ENCODE measurements around the gene ZBTB7C. TPM values are rescaled to one million over a fixed set of nuclear protein-coding genes. Genes with fewer than 3 reads are reported as not detected.

The ZBTB7C gene
- total RNA-seq, 2 donors from 2014 or later = 11.0 to 14.8 TPM

DNA sequence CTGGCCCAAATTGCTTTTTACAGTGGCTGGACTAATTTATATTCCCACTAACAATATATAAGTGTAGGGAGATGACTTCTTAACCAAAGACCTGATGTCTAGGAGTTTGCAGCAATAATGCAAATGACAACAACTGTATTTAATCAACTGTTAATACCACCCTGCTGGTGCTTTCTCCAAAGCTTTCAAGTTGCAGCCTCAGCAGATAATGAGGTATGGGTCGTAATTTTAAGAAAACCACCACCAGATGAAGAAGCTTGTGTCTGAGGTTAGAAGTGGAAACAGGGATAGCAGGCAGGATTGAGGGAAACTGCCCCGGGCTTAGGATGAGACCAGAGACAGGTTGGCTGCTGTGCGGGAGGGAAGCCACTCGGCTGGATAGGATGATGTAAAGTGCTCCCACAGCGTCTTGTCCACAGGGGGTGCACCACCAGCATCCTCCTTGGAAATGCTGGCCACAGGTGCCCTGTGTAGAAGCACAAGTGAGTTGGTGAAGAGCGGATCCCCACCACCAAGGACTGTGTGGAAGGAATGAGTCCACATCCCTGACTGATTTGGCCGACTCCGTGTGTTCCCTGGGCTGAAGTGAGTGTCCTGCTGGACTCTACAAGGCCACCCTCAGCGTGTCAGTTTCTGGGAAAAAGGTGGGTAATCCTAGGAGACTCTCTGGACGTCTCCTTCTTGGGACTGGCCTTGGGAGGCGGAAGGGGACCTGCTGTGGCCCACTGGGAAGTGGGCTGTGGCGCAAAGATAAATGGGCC, 402.6 kb downstream of the ZBTB7C start:
- DNase-seq (ENCODE audit: low spot score) = no peak
- intact Hi-C loops (cut with DNase I) = loop anchor here in 1 of 2 donors (1.0 kb wide), 1 partner anchor 16 kb away; no protein-coding TSS in a partner anchor

DNA sequence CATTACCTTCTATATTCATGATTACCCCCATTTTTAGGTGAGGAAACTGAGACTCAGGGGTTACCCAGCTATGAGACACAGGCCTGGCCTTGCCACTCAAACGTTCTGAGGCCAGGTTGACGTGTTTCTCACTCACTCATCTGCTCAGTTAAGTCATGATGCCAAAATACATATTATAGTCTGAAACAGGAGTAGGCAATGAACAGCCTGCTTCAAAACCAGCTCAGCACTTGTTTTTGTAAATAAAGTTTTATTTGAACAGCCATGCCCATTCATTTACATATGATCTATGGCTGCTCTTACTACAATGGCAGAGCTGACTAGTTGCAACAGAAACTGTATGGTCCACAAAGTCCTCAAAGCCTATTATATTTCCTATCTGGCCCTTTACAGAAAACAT, 404.6 kb downstream of the ZBTB7C start:
- intact Hi-C loops (cut with DNase I) = no loop called here

DNA sequence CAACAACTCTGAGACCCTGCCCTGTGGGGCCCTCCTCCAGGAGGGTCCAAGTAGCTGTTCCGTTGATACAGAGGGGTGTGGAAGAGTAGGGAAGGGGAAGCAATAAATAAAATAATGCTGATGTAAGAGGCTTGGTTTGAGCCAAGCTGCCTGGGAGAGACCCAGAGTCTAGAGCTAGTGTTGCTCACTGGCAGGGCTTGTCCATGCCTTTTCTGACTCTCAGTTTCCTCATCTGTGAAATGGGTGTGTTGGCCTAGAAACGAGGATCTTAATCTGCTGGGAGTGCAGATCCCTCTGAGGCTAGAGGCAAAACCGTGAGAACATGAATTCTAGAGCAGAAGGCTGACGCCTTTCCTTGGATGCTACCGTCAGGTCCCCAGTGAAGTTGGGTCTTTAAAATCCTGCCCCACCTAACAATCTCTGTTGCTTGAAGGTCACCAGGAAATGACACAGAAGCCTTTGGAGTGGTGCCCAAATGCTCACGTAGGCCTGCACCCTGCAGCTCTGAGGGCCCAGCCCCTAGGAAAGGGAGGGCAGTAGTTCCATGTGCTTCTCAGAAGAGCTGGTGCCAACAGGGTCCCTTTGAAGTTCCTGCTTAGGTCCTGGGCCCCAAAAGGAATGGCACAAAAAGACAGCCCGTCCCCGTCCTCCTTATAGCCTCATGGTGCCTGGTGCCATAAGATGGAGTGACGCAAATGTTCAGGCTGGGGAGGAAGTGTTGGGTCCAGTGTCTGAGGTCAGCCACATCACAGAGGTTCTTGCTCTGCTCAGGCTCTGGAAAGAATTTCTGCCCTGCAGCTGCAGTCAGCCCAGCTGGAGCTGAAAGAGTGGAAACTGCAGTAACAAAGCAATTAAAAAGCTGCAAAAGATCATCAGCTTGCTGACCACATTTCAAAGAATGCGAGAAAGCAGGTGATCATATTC, 405.5 kb downstream of the ZBTB7C start:
- intact Hi-C loops (cut with DNase I) = no loop called here
- no peak for DNase-seq (ENCODE audit: low spot score)

More for the DNA sequence above, 404.6 kb downstream of the ZBTB7C start:
- DNase-seq (ENCODE audit: low spot score) = no peak

DNA sequence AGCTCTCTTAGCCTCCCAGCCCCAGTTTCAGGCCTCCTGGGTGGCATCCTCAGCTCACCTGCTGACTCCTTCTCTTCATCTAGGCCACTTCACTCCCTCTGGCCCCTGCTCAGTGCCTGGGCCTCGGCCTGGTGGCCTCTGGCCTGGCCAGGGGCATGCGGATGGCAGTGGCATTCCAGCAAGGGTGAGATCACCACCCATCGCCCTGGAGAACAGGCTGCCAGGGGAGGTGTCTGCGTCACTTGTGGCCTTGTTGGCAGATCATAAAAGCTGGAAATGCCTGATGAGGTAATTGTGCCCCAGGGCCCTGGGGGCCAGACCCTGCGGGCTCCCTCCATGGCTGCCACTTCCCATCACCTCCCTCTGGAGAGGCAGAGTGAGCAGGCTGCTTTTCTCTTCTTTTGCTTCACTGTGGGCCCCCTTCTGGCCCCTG, 406.2 kb downstream of the ZBTB7C start:
- intact Hi-C loops (cut with DNase I) = no loop called here
- DNase-seq (ENCODE audit: low spot score) = no peak

- intact Hi-C loops (cut with DNase I) = no loop called here
- DNase-seq (ENCODE audit: low spot score) = no peak
Measured at GRCh38 chr18:48000701-48001100, 408.5 kb downstream of the ZBTB7C start.

DNA sequence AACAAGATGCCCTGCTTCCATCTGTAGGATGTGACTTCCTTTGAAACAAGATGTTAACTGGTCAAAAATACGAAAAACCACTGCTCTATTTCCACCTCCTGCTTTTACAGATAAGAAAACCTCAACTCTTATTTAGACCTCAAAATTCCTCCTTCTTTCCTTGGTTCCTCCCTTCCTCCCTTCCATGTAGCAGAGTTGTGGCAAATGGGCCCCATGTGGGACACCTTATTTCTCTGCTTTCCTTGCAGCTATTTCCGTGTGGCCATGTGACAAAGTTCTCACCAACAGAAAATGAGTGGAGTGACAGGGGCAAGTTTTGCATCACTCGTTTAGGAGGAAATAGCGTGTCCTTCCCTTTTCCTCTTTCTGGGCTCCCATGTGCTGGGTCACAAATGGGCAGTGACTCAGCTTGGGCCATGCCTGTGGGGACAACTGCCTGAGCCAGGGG, 409.4 kb downstream of the ZBTB7C start:
- DNase-seq (ENCODE audit: low spot score) = no peak
- intact Hi-C loops (cut with DNase I) = no loop called here

GRCh38 chr18:47997338-47997780, 411.8 kb downstream of the ZBTB7C start:
- intact Hi-C loops (cut with DNase I) = no loop called here
- no peak for DNase-seq (ENCODE audit: low spot score)

DNA sequence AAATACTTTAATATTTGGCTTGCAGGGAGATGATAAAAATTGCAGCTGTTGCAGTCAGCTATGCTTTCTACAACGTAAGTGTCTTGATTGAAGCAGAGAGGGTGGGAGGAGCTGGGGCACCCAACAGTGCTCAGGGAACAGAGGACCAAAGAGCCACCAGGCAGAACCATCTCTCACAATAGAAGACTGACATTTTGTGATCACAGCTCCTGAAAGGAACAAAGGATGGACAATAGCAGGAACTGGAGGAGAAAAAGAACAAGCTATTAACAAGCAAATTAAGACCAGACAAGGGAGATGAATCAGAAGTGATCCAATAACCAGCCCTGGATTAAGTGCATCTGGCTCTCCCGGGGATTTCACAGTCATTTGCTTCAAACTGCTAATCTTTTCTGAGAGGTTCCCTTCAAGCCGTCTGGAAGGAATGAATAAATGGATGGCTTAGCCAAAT, 413.1 kb downstream of the ZBTB7C start:
- intact Hi-C loops (cut with DNase I) = no loop called here
- no peak for DNase-seq (ENCODE audit: low spot score)

- no peak for DNase-seq (ENCODE audit: low spot score)
- intact Hi-C loops (cut with DNase I) = no loop called here
Measured at GRCh38 chr18:47995654-47996053, 413.5 kb downstream of the ZBTB7C start.

- intact Hi-C loops (cut with DNase I) = no loop called here
- no peak for DNase-seq (ENCODE audit: low spot score)
Measured at GRCh38 chr18:47993409-47993808, 415.8 kb downstream of the ZBTB7C start.

- intact Hi-C loops (cut with DNase I) = no loop called here
- no peak for DNase-seq (ENCODE audit: low spot score)
Measured at GRCh38 chr18:47992976-47993375, 416.2 kb downstream of the ZBTB7C start.

DNA sequence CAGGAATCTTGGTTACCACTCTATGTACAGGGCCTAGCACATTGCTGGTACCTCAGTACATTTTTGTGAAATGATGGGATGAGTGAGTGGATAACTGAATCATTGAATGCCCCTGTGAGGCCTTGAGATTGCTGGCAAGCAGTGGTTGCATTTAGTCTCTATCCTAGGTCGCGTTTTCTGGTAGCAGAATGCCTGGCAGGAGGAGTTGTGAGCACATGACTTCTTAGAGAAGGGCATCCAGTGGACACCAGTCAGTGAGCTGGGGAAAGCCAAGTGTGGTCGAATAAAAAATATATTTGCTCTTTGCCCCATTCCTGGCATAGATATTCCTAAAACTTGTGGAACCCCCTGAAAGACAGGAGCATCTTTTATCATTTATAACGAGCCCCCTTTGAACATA, 416.9 kb downstream of the ZBTB7C start:
- intact Hi-C loops (cut with DNase I) = no loop called here

GRCh38 chr18:47990981-47991380, 418.2 kb downstream of the ZBTB7C start:
- DNase-seq (ENCODE audit: low spot score) = no peak

More for the DNA sequence above, 416.9 kb downstream of the ZBTB7C start:
- no peak for DNase-seq (ENCODE audit: low spot score)

GRCh38 chr18:47987388-47987699, 421.8 kb downstream of the ZBTB7C start:
- DNase-seq (ENCODE audit: low spot score) = no peak
- intact Hi-C loops (cut with DNase I) = no loop called here

More at GRCh38 chr18:47990981-47991380, 418.2 kb downstream of the ZBTB7C start:
- intact Hi-C loops (cut with DNase I) = no loop called here

GRCh38 chr18:47986620-47987387, 422.4 kb downstream of the ZBTB7C start:
- no peak for DNase-seq (ENCODE audit: low spot score)
- intact Hi-C loops (cut with DNase I) = no loop called here

- intact Hi-C loops (cut with DNase I) = no loop called here
- DNase-seq (ENCODE audit: low spot score) = no peak
Measured at GRCh38 chr18:47985866-47986265, 423.3 kb downstream of the ZBTB7C start.

DNA sequence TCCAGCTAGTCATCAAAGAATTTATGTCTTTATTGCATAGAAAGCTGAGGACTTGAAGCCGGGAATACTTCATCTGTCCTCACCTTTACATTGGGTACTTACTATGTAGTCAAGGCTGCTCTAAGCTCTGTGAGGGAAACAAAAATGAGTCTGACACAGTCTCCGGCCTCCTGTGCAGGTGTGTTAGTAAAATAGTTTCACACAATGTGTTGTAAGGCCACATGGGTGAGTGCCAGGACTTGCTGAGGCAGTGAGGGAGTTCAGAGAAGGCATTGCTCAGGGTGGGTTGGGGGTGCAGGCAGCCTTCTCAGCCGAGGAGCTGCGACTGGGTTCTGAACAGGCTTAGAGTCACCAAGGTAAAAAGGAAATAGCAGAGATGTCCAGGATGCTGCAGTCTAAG, 424.2 kb downstream of the ZBTB7C start:
- intact Hi-C loops (cut with DNase I) = no loop called here

DNA sequence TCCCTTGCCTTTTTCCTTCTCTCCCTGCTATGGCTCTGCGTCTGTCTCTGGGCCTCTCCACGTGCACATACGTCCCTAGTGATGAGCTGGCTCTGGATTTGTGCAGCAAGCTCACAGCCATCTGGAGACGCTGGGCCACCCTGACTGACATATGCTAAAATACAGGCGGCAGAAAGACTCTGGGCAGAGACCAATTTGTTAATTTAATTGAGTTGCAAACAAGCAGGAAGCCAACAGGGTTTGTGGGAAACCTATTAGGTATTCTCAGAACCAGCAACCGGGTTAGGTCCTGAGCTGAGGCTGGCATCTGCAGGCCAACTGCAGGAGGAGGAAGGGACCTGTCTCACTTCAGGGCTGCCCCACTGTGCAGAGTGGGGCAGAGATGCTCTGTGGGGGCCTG, 425.2 kb downstream of the ZBTB7C start:
- intact Hi-C loops (cut with DNase I) = no loop called here
- no peak for DNase-seq (ENCODE audit: low spot score)

More for the DNA sequence above, 424.2 kb downstream of the ZBTB7C start:
- DNase-seq (ENCODE audit: low spot score) = no peak

- DNase-seq (ENCODE audit: low spot score) = no peak
- intact Hi-C loops (cut with DNase I) = no loop called here
Measured at GRCh38 chr18:47983055-47983454, 426.1 kb downstream of the ZBTB7C start.

Data from posterior vena cava (tissue), 2 donors.